WI38 (cell line): ENCODE results near the gene ARL8B.
A peak's percentile ranks its signal among the peaks of the same experiment; 100 is the strongest.

Experiments used
- H3K4me3 ChIP-seq: 2 replicates; pipeline ENCODE4 v1.5.1; 2011; ENCODE audit warnings: low read depth, mild to moderate bottlenecking, control low read depth, low read length
- CTCF ChIP-seq: IDR thresholded peaks from 2 replicates; pipeline ENCODE4 v1.5.1; 2012; ENCODE audit warnings: low read depth, mild to moderate bottlenecking, control low read depth, low read length

The ARL8B gene

GRCh38 chr3:5184499-5184898 lies 62.4 kb downstream of the ARL8B start:
- H3K4me3 ChIP-seq: no peak overlapping the region
- TF ChIP-seq CTCF: no peak

DNA sequence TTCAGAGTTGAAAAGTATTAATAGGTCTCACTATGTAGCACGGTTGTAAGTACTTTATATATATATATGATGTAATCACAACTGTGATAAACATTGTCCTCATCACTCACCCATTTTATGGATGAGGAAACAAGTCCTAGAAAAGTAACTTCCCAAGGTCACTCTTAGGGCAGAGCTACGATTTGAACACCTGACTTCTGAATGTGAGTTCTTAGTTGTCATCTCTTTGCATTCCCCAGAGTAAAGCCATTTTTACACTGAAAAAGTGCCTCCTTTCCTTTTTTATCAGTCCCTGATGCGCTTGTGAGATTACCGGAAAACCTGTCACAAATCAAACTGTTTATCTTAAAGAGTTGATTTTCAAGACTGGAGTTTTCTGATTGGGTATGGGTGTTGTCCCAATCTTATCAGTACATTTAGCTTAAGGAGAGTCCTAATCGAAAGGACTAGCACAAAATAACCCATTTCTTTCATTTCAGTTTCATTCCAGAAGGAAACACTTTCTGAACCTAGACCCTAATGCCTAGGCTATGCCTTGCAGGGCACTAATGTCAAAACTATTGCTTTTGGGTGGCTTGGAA lies 63.1 kb downstream of the ARL8B start:
- no peak overlapping the region for H3K4me3 ChIP-seq
- no peak for TF ChIP-seq CTCF

GRCh38 chr3:5186089-5186857 lies 64.2 kb downstream of the ARL8B start:
- no peak for TF ChIP-seq CTCF
- H3K4me3 ChIP-seq: peak overlapping the region; percentile 58; the same call in 1 of the 2 replicates

- no peak for TF ChIP-seq CTCF
- peak overlapping the region; percentile 58 for H3K4me3 ChIP-seq
Observed at GRCh38 chr3:5186858-5187155, 64.7 kb downstream of the ARL8B start.

DNA sequence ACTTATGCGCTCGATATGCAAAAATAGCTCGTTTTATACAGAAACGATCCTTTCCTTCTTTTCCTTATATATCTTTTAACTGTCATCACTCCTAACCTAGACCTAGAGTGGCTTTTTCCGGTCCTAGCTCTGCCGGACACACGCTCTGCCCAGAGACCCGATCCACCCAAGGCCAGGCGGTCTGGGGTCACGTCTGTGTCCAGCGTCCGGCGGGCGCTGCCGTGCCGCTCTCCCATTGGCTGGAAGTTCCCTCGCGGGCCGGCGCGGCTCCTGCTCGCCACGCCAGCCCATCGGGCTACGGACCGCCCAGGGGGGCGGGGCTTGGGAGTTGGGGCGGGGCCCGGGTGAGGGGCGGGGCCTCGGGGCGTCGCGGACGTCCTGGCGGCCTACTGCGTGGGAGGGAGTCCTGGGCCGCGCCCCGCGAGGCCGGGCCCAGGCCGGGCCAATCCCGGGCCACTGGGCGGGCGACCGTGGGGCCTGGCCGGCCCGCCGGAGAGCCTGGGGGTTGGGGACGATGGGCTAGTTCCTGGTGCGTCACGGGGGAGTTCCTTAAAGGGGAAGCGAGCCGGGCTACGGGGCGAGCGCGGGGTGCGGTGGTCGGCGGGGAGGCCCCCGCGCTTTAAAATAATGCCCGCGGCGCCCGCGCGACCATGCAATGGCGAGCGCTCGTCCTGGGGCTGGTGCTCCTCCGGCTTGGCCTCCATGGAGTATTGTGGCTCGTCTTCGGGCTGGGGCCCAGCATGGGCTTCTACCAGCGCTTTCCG lies 65.2 kb downstream of the ARL8B start, which contains the start of gene EDEM1:
EDEM1 (plus strand) TSS at position 552 of the 764 bp plus-strand sequence; CDS start at position 651, 99 bp downstream.
- peak within 1 kb of the TSS; percentile 93 for H3K4me3 ChIP-seq
- no peak for TF ChIP-seq CTCF

GRCh38 chr3:5187920-5188418 lies 65.9 kb downstream of the ARL8B start:
- TF ChIP-seq CTCF: no peak
- peak overlapping the region; percentile 93 for H3K4me3 ChIP-seq
